ENCODE results near the gene CTTNBP2NL.

Gene CTTNBP2NL

GRCh38 chr1:112369392-112370285 is 26.4 kb upstream of the CTTNBP2NL start (continued):
- TF ChIP-seq, protein P1, sequence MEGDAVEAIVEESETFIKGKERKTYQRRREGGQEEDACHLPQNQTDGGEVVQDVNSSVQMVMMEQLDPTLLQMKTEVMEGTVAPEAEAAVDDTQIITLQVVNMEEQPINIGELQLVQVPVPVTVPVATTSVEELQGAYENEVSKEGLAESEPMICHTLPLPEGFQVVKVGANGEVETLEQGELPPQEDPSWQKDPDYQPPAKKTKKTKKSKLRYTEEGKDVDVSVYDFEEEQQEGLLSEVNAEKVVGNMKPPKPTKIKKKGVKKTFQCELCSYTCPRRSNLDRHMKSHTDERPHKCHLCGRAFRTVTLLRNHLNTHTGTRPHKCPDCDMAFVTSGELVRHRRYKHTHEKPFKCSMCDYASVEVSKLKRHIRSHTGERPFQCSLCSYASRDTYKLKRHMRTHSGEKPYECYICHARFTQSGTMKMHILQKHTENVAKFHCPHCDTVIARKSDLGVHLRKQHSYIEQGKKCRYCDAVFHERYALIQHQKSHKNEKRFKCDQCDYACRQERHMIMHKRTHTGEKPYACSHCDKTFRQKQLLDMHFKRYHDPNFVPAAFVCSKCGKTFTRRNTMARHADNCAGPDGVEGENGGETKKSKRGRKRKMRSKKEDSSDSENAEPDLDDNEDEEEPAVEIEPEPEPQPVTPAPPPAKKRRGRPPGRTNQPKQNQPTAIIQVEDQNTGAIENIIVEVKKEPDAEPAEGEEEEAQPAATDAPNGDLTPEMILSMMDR (tag by site-specific recombination; IDR thresholded peaks at IDR 0.05): peak; percentile 97
- TF ChIP-seq ZXDB (tag by site-specific recombination; IDR thresholded peaks at IDR 0.05) (no peak), FEZF1 (tag by site-specific recombination; IDR thresholded peaks at IDR 0.05) (no peak), ZNF677 (tag by site-specific recombination; IDR thresholded peaks at IDR 0.05) (no peak), IKZF3 (tag by site-specific recombination; IDR thresholded peaks at IDR 0.05) (no peak), GLI4 (tag by site-specific recombination; IDR thresholded peaks at IDR 0.05) (no peak), ZNF529 (tag by site-specific recombination; IDR thresholded peaks at IDR 0.05; ENCODE audit: insufficient replicate concordance) (no peak), SP2 (tag by site-specific recombination; IDR thresholded peaks at IDR 0.05) (no peak), ZNF426 (tag by site-specific recombination; IDR thresholded peaks at IDR 0.05) (no peak), ZNF561 (tag by site-specific recombination; IDR thresholded peaks at IDR 0.05; ENCODE audit: borderline replicate concordance) (no peak), ZNF639 (tag by site-specific recombination; IDR thresholded peaks at IDR 0.05) (no peak), ZBTB17 (tag by site-specific recombination; IDR thresholded peaks at IDR 0.05) (peak; percentile 39), ZFHX2 (tag by site-specific recombination; conservative IDR thresholded peaks at IDR 0.05) (no peak), ZNF548 (tag by site-specific recombination; IDR thresholded peaks at IDR 0.05) (no peak), ZNF76 (tag by site-specific recombination; IDR thresholded peaks at IDR 0.05; ENCODE audit: borderline replicate concordance, low read depth) (no peak), ZIC2 (tag by site-specific recombination; IDR thresholded peaks at IDR 0.05) (no peak), SALL2 (tag by site-specific recombination; IDR thresholded peaks at IDR 0.05; ENCODE audit: borderline replicate concordance) (no peak), GLIS1 (tag by site-specific recombination; IDR thresholded peaks at IDR 0.05) (no peak), PRDM4 (tag by site-specific recombination; IDR thresholded peaks at IDR 0.05) (no peak), ZNF391 (tag by site-specific recombination; IDR thresholded peaks at IDR 0.05; ENCODE audit: borderline replicate concordance, low read depth) (no peak), ZNF16 (tag by site-specific recombination; IDR thresholded peaks at IDR 0.05; ENCODE audit: low read depth) (no peak), ZNF311 (tag by site-specific recombination; IDR thresholded peaks at IDR 0.05; ENCODE audit: borderline replicate concordance) (no peak), ZNF223 (tag by site-specific recombination; IDR thresholded peaks at IDR 0.05) (no peak), ZNF121 (tag by site-specific recombination; IDR thresholded peaks at IDR 0.05) (no peak), ZSCAN30 (tag by site-specific recombination; IDR thresholded peaks at IDR 0.05) (0 out of 2 replicates have a peak, but pooled peaks have one; percentile 51), ZNF658 (tag by site-specific recombination; IDR thresholded peaks at IDR 0.05) (no peak), ZNF501 (tag by site-specific recombination; IDR thresholded peaks at IDR 0.05) (peak; percentile 52; the same call in 1 of the 2 replicates)
- TF ChIP-seq, protein P2, sequence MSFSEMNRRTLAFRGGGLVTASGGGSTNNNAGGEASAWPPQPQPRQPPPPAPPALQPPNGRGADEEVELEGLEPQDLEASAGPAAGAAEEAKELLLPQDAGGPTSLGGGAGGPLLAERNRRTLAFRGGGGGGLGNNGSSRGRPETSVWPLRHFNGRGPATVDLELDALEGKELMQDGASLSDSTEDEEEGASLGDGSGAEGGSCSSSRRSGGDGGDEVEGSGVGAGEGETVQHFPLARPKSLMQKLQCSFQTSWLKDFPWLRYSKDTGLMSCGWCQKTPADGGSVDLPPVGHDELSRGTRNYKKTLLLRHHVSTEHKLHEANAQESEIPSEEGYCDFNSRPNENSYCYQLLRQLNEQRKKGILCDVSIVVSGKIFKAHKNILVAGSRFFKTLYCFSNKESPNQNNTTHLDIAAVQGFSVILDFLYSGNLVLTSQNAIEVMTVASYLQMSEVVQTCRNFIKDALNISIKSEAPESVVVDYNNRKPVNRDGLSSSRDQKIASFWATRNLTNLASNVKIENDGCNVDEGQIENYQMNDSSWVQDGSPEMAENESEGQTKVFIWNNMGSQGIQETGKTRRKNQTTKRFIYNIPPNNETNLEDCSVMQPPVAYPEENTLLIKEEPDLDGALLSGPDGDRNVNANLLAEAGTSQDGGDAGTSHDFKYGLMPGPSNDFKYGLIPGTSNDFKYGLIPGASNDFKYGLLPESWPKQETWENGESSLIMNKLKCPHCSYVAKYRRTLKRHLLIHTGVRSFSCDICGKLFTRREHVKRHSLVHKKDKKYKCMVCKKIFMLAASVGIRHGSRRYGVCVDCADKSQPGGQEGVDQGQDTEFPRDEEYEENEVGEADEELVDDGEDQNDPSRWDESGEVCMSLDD (tag by site-specific recombination; IDR thresholded peaks at IDR 0.05): no peak
- TF ChIP-seq, protein P3, sequence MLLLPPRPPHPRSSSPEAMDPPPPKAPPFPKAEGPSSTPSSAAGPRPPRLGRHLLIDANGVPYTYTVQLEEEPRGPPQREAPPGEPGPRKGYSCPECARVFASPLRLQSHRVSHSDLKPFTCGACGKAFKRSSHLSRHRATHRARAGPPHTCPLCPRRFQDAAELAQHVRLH (tag by site-specific recombination; IDR thresholded peaks at IDR 0.05): no peak

All from HEK293 (cell line).